Fibroblast of the aortic adventitia (primary cell): ENCODE results near the gene CEP112. TPM values are rescaled to one million over a fixed set of nuclear protein-coding genes. Genes with fewer than 3 reads are reported as not detected.
"Not testable (repeated sequence)": the region's sequence is repeated elsewhere in the genome, so short reads cannot be mapped to it uniquely, and the experiment has no call there.

ENCODE experiments used
- DNase-seq: peaks from one replicate; pipeline ENCODE4 v3.0.0-alpha.2; 2010; ENCODE audit warnings: low read depth
- H3K4me3 ChIP-seq: 2 replicates; pipeline ENCODE4 v1.5.1; 2011; ENCODE audit warnings: low read depth, mild to moderate bottlenecking, control low read depth, low read length, moderate library complexity
- CTCF ChIP-seq: IDR thresholded peaks from 2 replicates; pipeline ENCODE4 v1.5.1; 2011; ENCODE audit warnings: mild to moderate bottlenecking, low read length, control low read depth, inconsistent platforms; ENCODE audit not compliant: insufficient read depth
- total RNA-seq: library from RNA; depleted of rRNA; stranded (reverse); fragments of >200 nt; gene quantifications from 2 replicates; pipeline ENCODE4 v1.2.3, GENCODE V29; 2012; ENCODE audit warnings: low replicate concordance

CEP112 gene
- total RNA-seq, 1 donor: 7.2 TPM

GRCh38 chr17:65830356-65830755 is 361.6 kb downstream of the CEP112 start:
- no peak for DNase-seq

GRCh38 chr17:65826577-65826976 is 365.4 kb downstream of the CEP112 start:
- peak; percentile 2 for DNase-seq
- H3K4me3 ChIP-seq: not testable (repeated sequence)

More at GRCh38 chr17:65830356-65830755, 361.6 kb downstream of the CEP112 start:
- H3K4me3 ChIP-seq: no peak overlapping the region
- TF ChIP-seq CTCF: no peak

GRCh38 chr17:65824901-65825300 is 367.0 kb downstream of the CEP112 start:
- no peak overlapping the region for H3K4me3 ChIP-seq

GRCh38 chr17:65823713-65824112 is 368.2 kb downstream of the CEP112 start:
- H3K4me3 ChIP-seq: no peak overlapping the region
- TF ChIP-seq CTCF: no peak
- DNase-seq: no peak

More at GRCh38 chr17:65824901-65825300, 367.0 kb downstream of the CEP112 start:
- peak; percentile 2 for DNase-seq
- no peak for TF ChIP-seq CTCF

GRCh38 chr17:65820811-65821210 is 371.1 kb downstream of the CEP112 start:
- DNase-seq: peak; percentile 11

GRCh38 chr17:65820306-65820705 is 371.6 kb downstream of the CEP112 start:
- DNase-seq: no peak
- no peak for TF ChIP-seq CTCF
- H3K4me3 ChIP-seq: no peak overlapping the region

More at GRCh38 chr17:65820811-65821210, 371.1 kb downstream of the CEP112 start:
- H3K4me3 ChIP-seq: no peak overlapping the region
- no peak for TF ChIP-seq CTCF

- DNase-seq: no peak
- TF ChIP-seq CTCF: no peak
- H3K4me3 ChIP-seq: no peak overlapping the region
Observed at GRCh38 chr17:65819810-65820209, 372.1 kb downstream of the CEP112 start.
